Prostate gland (tissue), 2 donors: ENCODE data around the gene GATA5. TPM values are rescaled to one million over a fixed set of nuclear protein-coding genes. Genes with fewer than 3 reads are reported as not detected.

Source experiments
- DNase-seq: peaks from one replicate; pipeline ENCODE4 v3.0.0-alpha.2; 2019; ENCODE audit warnings: low spot score
- H3K27ac ChIP-seq, 2 donors: fragments of 200-600 bp; sonication (generic); 2 replicates each; pipeline ENCODE4 v1.5.1; 2017 to 2019
- H3K27me3 ChIP-seq: fragments of 200-600 bp; sonication (generic); replicated peaks from 2 replicates; pipeline ENCODE4 v1.5.1; 2019; ENCODE audit not compliant: insufficient read depth
- H3K36me3 ChIP-seq, 2 donors: fragments of 200-600 bp; sonication (generic); 1 replicate in 1 of 2; 2 replicates in 1 of 2; pipeline versions ENCODE4 v1.5.1 to v1.8.1; 2017 to 2019
- H3K4me1 ChIP-seq: fragments of 200-600 bp; sonication (generic); replicated peaks from 2 replicates; pipeline ENCODE4 v1.5.1; 2019
- H3K4me3 ChIP-seq, 2 donors: fragments of 200-600 bp; sonication (generic); 2 replicates each; pipeline ENCODE4 v1.5.1; 2017 to 2019
- H3K9me3 ChIP-seq: fragments of 200-600 bp; sonication (generic); 2 replicates; pipeline ENCODE4 v1.5.1; 2017
- POLR2A ChIP-seq: fragments of 450-650 bp; IDR thresholded peaks from one replicate; pipeline ENCODE4 v1.6.1; 2016; ENCODE audit warnings: antibody characterized with exemption, mild to moderate bottlenecking
- POLR2AphosphoS5 ChIP-seq: sonication (generic); formaldehyde crosslinking; IDR thresholded peaks from one replicate; pipeline ENCODE4 v1.6.1; 2017; ENCODE audit warnings: antibody characterized with exemption
- WGBS: methylation state at CpG from one replicate; pipeline ENCODE4 v1.1.5; 2018; 5-methylcytosine and 5-hydroxymethylcytosine counted together
- intact Hi-C: fragments of 100-400 bp; cut with DNase I; formaldehyde crosslinking; loops from one replicate; pipeline ENCODE4 v1.14.2; 2022
- total RNA-seq, 2 donors: library from RNA; depleted of rRNA; stranded (reverse); fragments of >200 nt; gene quantifications; one replicate each; pipeline ENCODE4 v1.1.0, GENCODE V29; 2016
- TF ChIP-seq, protein P1 (sequence below), 4 experiments: fragments of 200-600 bp in 2 of 4; fragments of 450-650 bp in 2 of 4; sonication (generic) in 2 of 4; IDR thresholded peaks; 1 replicate in 3 of 4; 2 replicates in 1 of 4; pipeline ENCODE4 v1.5.1; 2016 to 2019; ENCODE audit warnings: antibody characterized with exemption in 4 of 4, mild to moderate bottlenecking in 2 of 4, moderate library complexity in 2 of 4

GATA5 gene
- total RNA-seq, 2 donors from 2014 or later = 1.3 to 53.7 TPM

DNA sequence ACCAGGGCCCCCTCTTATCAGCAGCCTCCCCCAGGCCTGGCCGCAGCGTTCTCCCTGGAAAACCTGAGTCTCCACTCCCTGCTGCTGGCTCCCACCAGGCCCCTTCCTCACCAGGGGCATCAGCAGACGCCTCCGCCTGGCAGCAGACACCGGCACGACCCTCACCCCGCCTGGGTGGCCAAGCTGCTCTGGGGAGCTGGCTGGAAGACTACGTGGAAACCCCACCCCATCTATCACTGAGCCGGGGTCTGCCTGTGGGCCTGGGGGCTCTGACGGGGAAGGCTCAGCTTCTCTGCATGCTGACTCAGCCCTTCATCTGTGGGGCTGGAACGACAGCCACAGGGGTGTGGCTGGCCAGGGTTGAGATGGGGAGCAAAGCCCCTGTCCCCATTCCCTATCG lies 29.3 kb downstream of the GATA5 start:
- intact Hi-C loops = no loop called here
- no peak overlapping the region for H3K27ac ChIP-seq
- TF ChIP-seq POLR2AphosphoS5 = no peak
- TF ChIP-seq POLR2A = no peak
- TF ChIP-seq, protein P1, sequence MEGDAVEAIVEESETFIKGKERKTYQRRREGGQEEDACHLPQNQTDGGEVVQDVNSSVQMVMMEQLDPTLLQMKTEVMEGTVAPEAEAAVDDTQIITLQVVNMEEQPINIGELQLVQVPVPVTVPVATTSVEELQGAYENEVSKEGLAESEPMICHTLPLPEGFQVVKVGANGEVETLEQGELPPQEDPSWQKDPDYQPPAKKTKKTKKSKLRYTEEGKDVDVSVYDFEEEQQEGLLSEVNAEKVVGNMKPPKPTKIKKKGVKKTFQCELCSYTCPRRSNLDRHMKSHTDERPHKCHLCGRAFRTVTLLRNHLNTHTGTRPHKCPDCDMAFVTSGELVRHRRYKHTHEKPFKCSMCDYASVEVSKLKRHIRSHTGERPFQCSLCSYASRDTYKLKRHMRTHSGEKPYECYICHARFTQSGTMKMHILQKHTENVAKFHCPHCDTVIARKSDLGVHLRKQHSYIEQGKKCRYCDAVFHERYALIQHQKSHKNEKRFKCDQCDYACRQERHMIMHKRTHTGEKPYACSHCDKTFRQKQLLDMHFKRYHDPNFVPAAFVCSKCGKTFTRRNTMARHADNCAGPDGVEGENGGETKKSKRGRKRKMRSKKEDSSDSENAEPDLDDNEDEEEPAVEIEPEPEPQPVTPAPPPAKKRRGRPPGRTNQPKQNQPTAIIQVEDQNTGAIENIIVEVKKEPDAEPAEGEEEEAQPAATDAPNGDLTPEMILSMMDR (IDR thresholded peaks at IDR 0.05) = no peak
- WGBS = 38% methylated on average over 12 of the region's 12 CpGs
- no peak overlapping the region for H3K4me3 ChIP-seq
- no peaks in the 10 kb centered on the region for H3K27me3 ChIP-seq
- H3K9me3 ChIP-seq = no peaks in the 10 kb centered on the region
- no peaks in the 10 kb centered on the region for H3K36me3 ChIP-seq
- DNase-seq = no peak
- H3K4me1 ChIP-seq = no peaks in the 10 kb centered on the region

DNA sequence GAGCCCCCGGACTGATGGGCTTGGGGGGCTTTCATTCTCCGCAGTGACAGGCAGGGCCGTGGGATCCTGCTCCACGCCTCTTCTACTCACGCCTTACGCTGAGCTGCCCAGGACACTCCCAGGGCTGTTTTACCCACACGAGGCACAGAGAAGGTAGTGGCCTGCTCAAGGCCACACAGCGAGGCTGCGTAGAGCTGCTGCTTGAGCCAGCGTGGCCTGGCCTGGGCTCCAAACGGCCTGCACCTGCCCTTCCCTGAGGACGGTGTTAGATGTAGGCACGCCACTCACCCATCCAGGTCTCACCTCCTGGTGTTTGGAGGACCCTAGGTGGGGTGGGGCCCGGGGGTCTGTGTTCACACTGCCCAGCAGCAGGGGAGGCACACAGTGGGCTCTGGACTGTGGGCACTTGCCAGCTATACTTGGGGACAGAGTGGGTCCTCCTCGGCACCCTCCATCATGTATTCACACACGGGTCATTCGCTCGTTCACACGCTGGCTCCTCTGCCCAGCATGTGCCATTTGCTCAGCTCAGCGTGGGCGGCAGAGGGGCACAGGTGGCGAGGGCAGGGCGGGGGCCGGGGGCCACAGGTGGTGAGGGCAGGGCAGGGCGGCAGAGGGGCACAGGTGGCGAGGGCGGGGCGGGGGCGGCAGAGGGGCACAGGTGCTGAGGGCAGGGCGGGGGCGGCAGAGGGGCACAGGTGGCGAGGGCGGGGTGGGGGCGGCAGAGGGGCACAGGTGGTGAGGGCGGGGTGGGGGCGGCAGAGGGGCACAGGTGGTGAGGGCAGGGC lies 30.0 kb downstream of the GATA5 start:
- H3K4me1 ChIP-seq = no peaks in the 10 kb centered on the region
- no peaks in the 10 kb centered on the region for H3K27me3 ChIP-seq
- intact Hi-C loops = no loop called here
- H3K4me3 ChIP-seq = no peak overlapping the region
- H3K36me3 ChIP-seq = no peaks in the 10 kb centered on the region
- no peak for DNase-seq
- TF ChIP-seq, protein P1 (IDR thresholded peaks at IDR 0.05) = no peak
- TF ChIP-seq POLR2A = no peak
- TF ChIP-seq POLR2AphosphoS5 = no peak
- no peak overlapping the region for H3K27ac ChIP-seq
- no peaks in the 10 kb centered on the region for H3K9me3 ChIP-seq
- WGBS = 88% methylated on average over 27 of the region's 36 CpGs

DNA sequence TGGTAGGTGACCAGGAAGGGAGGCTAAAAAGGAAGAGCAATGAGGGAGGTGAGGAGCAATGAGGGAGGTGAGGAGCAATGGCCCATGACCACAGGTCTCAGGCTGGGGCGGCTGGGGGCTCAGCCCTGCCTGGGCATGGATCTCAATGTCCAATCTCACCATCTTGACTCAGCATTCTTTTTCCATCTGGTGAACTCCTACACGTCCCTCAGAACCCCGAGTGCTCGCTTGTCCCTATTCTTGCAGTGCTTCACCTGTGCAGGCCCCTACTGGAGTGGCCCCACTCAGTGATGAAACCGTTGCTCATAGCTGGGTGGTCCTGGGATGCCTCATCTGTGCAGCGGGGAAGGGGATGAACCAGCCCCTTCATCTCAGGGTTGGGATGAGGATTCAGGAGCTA lies 31.5 kb downstream of the GATA5 start:
- 94% methylated on average over 6 of the region's 6 CpGs for WGBS
- intact Hi-C loops = no loop called here
- Histone ChIP-seq H3K27ac (no peak overlapping the region), H3K36me3 (no peaks in the 10 kb centered on the region), H3K4me3 (no peak overlapping the region), H3K9me3 (no peaks in the 10 kb centered on the region), H3K4me1 (no peaks in the 10 kb centered on the region), H3K27me3 (no peaks in the 10 kb centered on the region)
- no peak for TF ChIP-seq POLR2A
- TF ChIP-seq, protein P1 (IDR thresholded peaks at IDR 0.05) = no peak
- TF ChIP-seq POLR2AphosphoS5 = no peak
- no peak for DNase-seq

DNA sequence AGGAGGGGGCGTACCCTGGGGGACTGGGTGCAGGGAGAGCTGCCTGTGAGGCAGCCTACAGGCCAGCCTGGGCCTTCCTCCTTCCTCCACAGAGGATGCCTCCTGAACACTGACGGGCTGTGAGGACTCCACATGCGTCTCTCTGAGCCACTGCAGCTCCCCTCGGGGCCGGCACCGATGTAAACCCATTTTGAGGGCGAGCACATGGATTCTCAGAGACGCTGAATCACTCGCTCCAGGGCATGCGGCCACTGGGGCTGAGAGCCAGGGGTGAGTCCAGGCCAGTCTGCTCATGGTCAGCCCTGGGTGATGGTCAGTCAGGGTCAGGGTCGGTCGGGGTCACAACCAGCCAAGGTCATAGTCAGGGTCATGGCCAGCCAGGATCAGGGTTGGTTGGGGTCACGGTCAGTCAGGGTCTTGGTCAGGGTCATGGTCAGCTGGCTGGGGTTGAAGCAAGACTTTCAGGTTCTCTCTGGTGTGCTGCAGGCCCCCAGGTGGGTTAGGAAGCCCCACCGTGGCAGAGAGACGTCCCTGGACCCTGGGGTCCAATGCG lies 33.7 kb downstream of the GATA5 start:
- no peak for DNase-seq
- Histone ChIP-seq H3K27ac (no peak overlapping the region), H3K9me3 (no peaks in the 10 kb centered on the region), H3K4me3 (no peak overlapping the region), H3K27me3 (no peaks in the 10 kb centered on the region), H3K36me3 (no peaks in the 10 kb centered on the region), H3K4me1 (no peaks in the 10 kb centered on the region)
- intact Hi-C loops = no loop called here
- WGBS = 93% methylated on average over 16 of the region's 16 CpGs
- TF ChIP-seq POLR2AphosphoS5 (no peak), POLR2A (no peak)
- TF ChIP-seq, protein P1 (IDR thresholded peaks at IDR 0.05) = no peak

- Histone ChIP-seq H3K4me1 (no peaks in the 10 kb centered on the region), H3K27ac (no peak overlapping the region), H3K4me3 (no peak overlapping the region), H3K9me3 (no peaks in the 10 kb centered on the region), H3K36me3 (no peaks in the 10 kb centered on the region), H3K27me3 (no peaks in the 10 kb centered on the region)
- DNase-seq = no peak
- WGBS = 86% methylated on average over 5 of the region's 5 CpGs
- TF ChIP-seq POLR2A = no peak
- intact Hi-C loops = no loop called here
These were observed 36.6 kb downstream of the GATA5 start for GRCh38 chr20:62439218-62439617.
